GM03348 (cell line): ENCODE measurements around the gene LRRFIP1.
"Not testable (repeated sequence)": the region's sequence is repeated elsewhere in the genome, so short reads cannot be mapped to it uniquely, and the experiment has no call there.

Experiments
- DNase-seq: peaks from one replicate; pipeline ENCODE4 v3.0.0; 2012; ENCODE audit warnings: low spot score

The LRRFIP1 gene

DNA sequence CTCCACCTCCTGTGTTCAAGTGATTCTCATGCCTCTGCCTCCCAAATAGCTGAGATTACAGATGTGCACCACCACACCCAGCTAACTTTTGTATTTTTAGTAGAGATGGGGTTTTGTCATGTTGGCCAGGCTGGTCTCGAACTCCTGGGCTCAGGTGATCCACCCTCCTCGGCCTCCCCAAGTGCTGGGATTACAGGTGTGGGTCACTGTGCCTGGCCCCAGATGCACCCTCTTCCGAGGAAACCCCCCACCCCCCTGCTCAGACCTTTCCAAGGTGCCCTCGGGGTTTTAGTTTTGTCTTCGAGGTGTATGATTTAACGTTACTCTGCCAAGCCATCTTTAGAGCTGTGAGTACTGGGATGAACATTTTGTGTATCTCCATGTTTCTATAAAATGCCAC is 61.2 kb downstream of the LRRFIP1 start:
- not testable (repeated sequence) for DNase-seq

DNA sequence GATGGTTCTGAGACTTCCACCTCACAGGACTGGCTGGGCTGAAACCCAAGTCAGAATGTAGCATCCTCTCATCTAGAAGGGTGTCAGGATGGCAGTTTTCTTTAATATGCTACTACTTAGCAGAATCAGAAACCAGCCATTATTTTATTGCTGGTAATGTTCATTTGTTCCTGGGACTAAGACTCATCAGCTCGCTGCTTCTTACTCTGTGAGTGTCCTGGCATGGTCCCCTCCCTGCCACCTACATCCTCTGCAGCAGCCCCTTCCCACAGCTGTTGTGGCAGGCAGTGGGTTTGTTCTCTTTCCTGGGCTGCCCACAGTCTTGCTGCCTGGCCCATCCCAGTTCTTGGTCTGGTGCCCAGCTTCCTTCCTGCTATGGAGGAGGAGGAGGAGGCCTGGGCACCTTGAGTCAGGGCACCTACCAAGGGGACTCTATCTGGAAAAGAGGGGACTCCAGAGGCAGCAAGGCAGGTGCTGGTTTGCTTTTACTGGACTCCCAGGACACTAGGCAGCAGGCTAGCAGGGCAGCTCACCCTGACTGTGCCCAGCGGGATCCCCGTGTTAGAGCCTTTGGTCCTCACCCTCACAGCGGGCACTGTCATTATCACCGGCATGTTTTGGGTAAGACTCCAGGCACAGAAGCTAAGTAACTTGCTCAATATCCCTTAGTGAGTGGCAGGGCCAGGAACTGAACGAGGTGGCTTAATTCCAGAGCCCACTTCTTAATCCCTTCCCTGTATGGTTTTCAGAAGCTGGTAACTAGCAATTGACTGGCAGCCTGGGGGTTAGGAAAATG is 62.1 kb downstream of the LRRFIP1 start:
- no peak for DNase-seq

DNA sequence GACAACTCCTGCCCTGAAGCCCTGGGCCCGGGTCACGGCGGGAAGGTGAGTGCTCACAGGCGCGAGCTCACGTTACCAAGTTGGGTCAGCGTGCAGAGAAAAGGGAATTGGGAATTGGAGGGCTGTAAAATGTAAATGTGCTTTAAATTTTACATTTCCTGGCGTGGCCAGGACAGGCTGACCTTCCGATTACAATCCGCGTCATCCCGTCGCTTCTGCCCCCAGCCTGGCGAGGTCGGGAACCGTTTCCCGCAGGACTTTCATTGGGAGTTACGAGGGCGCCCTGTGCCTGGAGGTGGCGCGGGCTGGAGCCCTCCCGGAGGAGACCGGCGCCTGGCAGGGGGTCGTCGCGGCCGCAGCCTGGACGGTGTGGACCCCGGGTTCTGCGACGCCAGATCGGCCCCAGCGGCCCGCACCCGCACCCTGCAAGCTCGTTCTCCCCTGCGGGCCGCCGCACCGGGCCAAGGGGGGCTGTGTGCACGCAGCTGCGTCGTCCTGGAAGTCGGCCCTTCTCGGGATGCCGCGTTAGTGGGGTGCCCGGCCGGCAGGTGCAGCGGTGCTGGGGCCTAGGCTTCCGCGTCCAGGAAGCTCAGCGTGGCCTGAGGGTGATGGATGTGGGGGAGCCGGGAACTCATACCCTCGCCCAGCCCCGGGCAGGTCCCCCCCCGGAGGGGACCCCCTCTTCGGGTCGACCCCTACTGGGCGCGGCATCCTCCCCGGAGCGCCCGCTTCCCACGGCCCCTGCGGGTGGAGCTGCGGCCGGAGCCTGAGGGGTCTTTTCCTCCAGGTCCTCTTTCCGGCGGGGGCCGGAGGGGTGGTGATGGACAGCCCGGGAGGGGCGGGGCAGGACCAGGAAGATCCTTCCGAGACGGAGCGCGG is 63.9 kb downstream of the LRRFIP1 start:
- DNase-seq: no peak

DNA sequence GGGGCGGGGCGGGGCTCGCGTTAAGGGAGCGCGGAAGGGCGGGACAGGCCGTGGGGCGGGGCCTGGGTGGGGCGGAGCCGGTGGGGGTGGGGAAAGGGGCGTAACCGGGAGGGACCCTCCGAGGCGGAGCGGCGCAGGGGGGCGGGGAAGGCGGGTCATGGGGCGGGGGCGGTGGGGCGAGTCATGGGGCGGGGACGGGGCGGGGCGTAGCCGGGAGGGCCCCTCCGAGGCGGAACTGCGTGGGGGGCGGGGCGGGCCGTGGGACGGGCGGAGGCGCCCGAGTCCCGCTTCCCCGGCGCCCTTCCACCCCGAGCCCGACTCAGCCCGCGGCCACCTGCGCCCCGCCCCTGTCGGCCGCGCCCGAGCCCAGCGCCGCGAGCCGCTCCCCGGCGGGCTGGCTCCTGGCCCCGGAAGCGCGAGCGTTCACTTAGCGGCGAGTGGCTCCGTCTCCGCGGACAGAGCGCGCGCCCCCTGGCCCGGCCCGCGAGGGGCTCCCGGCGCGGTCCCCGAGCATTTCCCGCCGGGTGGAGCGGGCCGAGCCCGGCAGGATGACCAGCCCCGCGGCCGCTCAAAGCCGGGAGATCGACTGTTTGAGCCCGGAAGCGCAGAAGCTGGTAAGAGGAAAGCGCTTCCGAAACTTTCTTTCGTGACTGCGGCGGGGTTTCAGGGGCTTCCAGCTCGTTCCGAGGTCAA is 64.7 kb downstream of the LRRFIP1 start:
- peak; percentile 99 for DNase-seq

DNA sequence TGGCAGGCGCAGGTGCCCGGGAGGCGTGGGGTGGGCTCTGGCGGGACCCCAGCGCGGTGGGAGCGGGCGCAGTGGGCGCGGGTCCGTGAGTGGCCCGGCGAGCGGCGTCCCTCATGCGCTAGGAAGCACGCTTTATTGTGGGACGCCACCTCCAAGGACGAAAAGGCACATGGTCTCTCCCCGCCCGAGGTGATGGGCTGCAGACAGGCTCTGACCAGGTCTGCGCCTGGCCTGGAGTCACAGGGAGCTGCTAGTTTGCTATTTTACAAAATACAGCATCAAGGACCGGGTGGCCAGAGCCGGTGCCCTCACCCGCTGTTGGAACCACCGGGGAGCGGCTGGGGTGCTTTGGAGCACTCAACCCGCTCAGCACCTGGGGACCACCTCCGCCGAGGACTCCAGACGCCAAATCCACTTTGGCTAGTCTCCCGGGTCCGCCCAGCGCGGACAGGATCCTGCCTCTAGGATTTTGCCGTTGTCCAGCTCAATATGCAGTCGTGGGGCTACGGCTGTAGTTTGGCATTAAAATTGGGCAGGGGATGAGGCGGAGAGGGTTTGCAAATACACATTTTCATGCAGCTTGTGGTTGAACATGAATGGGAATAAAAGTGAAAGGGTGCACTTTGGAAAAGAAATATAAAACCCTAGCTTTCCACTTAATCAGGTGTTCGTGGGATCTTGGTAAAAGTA is 65.4 kb downstream of the LRRFIP1 start:
- no peak for DNase-seq

DNA sequence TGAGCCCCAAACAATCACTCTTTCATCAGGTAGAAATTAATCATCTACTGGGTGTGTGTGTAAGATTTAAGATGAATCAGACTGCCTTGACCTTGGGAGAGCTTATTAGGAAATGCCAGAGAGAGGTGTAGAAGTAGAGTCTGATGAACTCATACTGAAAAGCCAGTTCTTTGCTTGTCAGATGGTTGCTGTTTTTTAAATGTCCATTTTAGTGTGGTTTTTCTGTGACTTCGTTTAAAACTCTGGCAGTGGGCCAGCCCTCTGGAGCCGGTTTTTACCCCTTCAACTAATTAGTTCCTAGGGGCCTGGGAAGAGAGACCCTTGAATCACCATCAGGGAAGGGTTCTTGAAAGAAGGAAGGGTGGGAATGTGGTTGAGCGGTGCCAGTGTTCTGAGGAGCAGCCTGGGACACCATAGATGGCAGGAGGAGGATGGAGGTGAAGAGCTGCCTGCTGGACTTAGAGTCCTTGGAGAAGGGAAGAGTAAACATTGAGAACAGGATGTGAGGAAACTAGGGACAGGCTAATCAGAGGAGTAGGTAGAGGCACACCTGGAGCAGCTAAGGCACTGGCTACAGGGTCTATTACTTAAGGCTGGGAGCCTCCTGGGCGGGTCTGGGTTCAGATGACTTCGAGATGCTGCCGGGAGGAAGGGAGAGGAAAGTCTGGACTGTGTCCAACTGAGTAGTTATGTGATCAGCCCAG is 66.1 kb downstream of the LRRFIP1 start:
- DNase-seq: no peak

DNA sequence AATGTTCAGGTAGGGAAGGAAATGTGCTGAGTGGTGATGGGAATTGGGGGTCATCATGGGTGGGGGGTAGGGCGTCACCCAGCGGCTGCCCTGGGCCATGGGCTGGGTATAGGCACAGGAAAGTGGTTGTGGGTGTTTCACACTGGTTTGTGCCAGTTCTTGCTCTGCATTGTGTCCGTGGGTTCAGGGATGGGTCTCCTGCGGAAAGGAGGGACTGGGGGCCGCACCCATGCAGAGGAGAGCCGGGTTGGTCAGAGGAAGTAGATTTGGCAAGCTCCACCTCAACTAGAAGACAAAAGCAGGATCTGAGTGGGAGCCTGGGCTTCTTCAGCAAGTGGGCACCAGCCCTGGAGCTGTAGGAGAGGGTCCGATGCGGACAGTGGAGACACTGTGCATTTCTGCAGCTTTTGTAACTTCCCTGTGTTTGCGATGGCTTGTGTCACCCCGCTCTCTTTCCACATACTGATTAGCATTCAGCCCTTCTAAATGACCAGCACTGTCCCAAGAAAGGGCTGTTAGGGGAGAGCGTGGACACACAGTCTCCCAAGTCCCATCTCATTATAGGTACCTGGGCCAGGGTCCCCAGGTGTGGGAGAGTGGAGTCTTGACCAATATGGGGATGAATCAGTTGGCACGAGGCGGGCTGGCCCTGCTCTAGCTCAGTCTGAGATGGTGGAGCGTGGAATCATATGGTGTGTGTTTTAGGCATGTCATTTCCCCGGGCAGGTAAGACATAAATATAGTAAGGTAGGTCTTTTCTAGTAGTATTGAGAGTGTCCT is 67.2 kb downstream of the LRRFIP1 start:
- no peak for DNase-seq

DNA sequence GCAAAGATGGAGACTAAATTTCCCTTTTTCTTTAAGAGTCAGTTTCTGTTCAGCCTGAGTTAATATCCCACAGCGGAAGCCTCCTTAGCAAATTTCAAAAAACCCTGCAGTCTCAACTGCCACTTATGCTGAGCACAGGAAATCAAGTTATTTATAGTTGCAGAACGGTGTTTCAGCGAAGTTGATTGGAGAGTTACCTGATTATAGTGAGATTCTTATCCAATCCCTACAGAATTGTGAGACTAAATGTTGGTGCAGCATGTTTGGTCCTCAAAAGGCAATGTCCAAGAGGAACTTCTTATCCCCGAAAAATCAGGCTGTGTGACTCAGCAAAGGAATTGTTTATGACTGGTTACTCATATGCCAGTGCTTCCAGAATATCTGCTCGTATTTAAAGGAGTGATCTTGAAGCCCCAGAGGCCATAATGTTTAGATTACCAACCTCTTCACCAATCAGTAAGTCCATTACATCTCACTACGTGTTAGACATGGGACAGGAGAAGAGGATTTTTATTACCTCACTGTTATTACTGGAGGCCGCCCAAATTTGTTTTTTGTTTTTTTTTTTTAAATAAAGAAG is 67.9 kb downstream of the LRRFIP1 start:
- DNase-seq: peak; percentile 73

DNA sequence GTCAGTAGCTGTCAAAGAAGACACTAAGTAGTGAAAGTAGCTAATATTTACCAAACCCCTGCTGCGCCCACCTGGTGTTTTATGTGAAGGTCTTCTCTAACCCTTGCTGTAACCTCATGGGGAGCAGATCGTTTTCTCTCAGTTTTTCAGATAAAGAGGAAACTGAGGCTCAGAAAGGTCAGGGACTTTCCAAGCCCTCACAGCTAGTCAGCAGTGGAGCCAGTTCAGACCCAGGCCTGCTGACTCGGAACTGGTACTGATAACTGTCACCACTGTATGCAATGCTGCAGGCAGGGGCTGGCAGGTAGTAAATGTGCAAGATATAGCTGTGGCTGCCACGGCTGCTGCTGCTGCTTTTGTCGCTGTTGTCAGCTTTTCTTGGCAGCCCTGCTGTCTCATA is 69.1 kb downstream of the LRRFIP1 start:
- no peak for DNase-seq

DNA sequence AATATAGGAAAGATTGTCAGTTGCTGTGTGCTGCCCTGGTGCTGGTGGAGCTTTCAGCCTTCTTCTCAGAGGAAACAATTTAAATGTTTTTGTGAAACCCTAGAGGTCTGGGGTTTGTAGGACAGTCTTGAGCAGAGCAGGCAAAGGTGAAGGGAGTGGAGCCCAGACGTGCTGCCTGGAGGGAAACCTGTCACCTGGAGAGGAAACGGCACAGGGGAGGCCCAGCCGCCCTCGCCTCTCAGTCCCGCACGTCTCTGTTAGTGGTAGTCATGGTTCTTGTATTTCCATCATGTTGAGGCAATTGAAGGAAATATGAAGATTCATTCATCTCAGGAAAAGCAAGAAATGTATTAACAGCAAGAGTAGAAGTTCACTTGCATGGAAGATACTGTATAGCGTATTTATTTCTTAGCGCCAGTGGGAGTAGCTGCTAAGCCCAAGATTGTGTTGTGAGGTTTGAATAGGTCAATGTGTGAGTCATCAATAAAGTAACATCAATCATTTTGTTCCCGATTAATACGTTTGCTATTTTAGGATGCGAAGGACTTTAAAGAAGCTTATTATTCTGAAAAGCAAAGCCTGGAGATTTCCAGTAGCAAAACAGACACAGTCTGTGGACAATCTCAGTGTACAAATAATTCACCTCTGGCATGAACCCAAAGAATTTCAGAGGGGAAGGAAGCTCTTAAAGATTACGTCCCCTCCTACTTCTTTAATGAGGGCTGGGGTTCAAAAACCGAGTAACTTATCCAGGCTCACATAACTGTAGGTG is 70.4 kb downstream of the LRRFIP1 start:
- DNase-seq: no peak

DNA sequence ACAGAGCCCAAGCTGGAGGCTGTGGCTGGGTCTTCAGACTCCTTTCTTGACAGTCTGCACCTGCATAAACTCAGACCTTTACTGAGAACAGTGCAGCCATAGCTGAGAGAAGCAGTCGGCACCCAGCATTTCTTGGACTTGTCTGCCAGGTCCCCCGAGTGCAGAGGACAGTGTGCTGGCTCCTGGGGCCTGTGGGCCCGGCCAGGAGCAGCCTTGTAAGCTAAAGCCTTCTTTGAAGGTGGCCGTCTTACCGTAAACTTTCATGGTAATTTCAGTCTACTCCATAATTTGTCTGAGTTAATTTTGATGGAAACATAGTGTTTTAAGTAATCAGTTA is 70.9 kb downstream of the LRRFIP1 start:
- DNase-seq: no peak

DNA sequence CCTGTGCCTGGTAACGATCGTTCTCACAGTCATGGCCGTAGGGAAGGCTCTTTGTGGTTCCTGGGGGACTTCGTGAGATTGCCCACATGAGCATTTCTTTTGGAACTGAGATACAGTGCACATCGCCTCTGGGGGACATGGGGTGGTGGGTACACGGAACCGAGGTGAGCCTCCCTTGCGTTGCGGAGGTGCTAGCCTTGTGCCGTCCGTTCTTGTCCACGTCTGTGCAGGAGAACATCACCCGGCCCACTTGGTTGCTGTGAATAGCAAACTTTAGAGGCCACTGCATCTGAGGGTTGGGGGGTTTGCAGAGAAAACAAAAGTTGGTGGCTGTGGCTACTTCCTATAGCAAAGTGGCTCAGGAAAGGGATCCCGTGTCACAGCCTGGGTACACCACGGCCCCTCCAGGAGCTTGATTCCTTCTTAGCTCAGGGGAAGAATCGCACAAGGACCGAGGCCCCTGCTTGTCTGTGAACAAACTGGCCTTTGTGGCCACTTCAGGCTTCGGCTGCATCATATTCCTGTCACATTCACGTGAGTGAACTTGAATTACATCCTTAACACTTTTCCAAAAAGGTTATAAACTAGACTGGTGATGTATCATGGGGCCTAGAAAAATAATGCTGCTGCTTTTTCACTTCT is 72.6 kb downstream of the LRRFIP1 start:
- no peak for DNase-seq

DNA sequence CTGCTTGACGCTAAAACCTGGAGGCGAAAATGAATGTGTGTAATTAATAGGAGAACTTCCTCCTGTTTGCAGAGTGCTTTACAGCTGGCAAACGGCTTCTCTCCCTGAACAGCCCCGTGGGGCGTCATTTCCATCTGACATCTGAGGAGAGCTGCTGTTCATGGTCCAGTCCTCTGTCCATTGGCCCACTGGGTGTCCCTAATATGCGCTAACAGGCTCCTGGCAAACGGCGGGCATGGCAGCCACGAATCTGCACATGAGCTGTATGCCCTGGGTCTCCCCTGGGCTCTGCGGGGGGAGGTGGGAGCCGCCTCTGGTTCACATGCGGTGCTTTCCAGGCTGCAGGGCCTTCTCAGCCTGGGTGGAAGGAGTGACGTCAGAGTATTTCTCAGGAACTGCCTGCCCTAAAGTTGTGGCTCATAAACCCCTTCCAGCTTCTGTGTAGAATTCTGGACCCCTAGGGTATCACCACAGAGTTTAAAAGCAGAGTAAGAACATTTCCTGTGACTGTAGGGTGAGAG is 73.2 kb downstream of the LRRFIP1 start:
- no peak for DNase-seq

DNA sequence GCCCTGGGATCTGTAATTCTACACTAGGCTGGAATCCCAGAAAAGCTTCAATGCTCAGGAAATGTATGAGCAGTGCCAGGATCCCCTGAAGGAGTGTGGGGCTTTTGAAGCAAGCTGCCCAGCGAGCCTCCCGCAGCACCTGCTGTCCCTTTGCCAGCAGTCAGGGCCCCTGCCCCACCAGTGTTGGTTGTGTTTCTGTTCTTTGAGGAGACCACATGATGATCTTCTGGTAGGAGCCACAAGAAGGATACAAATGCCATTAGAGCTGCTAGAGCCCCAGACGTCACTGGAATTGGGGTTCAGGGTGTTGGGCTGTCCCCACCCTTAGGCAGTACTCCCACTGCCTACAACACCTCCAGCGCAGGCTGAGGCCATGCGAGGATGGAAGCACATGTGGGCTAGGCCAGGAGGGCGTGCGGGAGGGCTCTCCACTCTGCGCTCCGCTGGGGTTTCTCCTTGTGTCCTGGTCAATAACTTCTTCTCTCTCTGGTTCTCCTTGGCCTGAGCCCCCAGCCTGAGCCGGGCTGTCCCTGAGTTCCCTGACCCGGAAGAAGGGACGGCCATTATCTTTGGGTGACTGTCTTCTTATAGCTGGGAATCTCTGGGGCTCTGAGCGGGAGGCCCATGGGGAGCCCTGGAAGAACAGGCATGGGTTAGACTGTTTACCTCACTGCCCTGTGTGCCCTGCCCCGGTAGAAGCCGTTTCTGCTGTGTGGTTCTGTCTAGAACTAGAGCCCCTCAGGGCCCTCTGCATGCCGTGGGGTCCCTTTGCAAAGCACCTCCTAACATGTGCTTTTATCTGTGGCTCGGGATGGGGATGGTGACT is 73.9 kb downstream of the LRRFIP1 start:
- no peak for DNase-seq

DNA sequence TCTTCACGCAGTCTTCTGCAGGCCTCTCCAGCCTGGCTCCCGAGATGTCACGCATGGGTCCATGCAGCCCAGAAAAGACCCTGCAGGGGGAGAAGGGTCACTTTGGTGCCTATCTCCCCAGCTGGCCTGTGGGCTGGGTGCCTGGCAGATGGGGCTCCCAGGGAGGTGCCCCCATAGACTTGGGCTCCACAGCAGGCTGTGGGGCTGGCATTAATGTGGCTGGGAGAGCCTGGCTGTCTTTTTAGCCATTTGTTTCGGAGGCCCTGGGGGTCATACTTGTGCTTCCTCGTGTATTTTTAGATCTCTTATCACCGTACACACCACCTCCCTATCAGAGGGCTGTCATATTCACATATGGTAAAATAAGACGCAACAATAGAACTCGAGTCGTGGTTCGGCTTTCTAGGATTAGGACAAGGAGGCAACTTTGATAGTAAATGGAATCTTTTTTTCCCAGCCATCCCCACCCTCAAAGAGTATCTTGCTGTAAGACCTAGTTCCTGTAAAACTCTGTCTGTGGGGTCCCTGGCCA is 74.5 kb downstream of the LRRFIP1 start:
- DNase-seq: no peak

DNA sequence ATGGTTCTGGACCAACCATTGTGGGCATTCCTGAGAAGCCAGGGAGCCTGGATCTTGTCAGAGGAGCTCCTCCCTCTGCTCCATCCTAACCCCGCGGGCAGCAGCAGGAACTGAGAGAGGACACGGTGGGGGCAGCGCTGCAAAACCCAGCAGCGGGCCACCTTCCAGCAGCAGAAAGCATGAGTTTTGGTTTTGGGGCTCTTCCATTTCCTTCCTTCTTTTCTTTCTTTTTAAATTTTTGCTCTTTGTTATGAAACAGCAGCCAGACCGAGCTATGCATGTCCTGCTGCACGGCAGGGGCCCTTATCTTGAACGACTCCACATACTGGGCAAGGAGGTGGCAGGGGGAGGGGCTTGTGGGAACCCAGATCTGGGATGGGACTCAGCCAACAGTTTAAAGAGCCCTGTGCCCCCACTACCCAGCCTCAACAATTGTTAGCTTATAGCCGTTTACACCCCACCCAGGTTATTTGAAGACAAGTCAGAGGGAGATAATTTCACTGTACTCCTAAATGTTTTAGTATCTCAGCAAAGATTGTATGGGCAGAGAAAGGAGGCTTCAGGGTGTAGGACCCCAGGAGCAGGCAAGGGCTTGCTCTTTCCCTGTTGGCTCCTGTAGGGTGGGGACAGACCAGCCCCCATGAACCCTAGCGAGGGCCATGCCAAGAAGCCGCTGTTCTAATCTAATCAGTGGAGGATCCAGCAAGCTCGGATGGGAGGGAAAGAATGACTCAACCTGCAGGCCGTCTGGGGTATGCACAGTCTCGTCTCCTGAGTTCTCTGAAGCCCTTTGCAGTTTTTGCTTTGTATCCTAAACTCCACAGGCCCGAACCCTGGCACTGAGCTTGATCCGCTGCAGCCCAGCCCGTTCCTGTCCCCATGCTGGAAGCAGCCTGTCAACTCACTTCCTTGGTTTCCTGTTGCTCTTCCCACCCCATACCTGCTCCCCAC is 75.3 kb downstream of the LRRFIP1 start:
- peak; percentile 64 for DNase-seq
